IPS DF 4.7 (cell line): ENCODE data around the gene GABRR3.
A peak's percentile ranks its signal among the peaks of the same experiment; 100 is the strongest.

ENCODE experiments used
- DNase-seq: peaks from one replicate; pipeline ENCODE4 v3.0.0-alpha.2; 2013; ENCODE audit warnings: low spot score; ENCODE audit errors: extremely low read depth

Gene GABRR3

DNA sequence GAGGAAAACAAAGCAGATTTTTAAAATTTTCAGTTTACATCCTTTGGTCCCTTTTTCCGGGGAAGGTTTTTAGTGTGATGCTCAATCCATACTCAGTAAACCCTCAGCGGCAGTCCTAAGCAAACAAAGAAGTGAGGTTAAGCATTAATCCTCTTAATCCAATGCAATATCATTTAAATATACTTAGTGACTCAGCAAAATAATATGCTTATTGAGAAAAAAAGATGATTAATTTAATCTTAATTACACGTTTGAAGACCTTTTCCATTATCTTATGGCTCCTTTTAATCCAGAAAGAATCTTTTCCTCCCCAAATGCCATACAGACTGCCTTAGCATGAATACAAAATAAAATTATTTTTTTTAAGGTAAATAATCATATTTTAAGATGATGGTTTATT is at the start of gene GABRR3:
Gene GABRR3, minus strand, starts transcription at position 108 of the 400 bp plus-strand sequence. CDS start 328 bp downstream, outside the sequence.
- DNase-seq = no peak

DNA sequence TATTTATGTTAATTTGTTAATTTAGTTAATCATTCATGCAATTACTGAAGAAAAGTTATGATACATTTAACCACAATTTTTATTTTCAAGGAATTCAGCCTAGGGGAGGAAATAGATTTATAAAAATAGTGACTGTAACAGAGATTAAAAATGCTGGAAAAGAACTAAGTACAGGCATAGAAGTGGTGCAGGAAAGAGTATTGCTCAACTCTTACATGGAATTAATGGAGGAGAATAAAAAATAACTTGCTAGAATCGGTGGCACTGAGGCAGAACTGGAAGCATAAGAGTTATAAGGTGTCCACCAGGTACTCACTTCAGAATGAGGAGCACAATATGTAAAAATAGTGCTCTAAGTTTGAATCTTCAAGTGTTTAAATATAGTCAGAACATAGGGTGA is 38.4 kb upstream of the GABRR3 start:
- DNase-seq = no peak

DNA sequence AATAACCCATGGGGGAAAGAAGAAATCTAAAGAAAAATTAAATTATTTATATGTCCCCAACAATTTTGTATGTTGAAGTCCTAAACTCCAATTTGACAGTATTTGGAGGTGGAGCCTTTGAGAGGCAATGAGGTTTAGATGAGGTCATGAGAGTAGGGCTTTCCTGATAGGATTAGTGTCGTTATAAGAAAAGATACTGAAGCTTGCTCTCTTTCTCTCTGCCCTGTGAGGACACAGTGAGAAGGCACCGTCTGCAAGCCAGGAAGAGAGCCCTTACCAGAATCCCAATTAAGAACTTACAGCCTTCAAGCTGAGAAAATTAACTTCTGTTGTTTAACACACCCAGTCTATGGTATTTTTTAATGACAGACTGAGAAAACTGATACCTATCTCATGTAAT is 35.7 kb upstream of the GABRR3 start:
- no peak for DNase-seq

DNA sequence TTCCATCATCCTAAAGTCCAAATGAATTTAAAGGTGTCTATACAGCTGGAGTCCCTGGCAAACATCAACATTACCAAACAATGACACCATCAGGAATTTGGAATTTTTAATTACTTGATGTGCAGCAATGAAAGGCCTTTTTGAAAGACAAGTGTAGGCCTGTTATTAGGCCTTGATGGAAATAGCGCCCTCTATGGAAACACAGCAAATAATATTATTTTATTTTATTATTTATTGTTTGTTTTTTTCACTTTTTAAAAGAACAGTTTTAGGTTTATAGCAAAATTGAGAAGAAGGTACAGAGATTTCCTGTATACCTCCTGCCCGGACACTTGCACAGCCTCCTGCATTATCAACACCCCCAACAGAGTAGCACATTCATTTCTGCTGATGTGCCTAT is 33.7 kb upstream of the GABRR3 start:
- no peak for DNase-seq

DNA sequence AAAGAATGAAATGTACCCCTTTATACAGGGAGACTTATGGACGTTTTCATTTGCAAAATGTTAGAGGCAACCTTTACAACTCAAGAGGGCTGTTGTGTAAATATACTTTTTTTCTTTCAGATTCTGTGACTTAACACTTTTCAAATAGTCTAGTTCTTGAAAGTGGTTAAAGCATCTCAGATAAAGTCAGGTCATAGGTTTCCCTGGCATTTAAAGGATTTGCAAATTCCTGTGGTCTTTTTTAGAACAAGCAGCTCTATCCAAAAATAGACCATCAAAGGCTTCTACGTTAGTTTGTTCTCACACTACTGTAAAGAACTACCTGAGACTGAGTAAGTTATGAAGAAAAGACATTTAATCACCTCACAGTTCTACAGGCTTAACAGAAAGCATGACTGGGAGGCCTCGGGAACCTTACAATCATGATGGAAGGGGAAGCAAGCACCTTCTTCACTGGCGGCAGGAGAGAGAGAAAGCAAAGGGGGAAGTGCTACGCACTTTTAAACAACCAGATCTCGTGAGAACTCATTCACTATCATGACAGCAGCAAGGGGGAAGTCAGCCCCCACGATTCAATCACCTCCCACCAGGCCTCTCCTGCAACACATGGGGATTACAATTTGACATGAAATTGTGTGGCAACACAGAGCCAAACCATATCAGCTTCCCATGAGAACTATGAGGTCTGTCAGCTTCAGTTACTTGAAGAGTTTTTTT is 23.3 kb upstream of the GABRR3 start:
- no peak for DNase-seq

DNA sequence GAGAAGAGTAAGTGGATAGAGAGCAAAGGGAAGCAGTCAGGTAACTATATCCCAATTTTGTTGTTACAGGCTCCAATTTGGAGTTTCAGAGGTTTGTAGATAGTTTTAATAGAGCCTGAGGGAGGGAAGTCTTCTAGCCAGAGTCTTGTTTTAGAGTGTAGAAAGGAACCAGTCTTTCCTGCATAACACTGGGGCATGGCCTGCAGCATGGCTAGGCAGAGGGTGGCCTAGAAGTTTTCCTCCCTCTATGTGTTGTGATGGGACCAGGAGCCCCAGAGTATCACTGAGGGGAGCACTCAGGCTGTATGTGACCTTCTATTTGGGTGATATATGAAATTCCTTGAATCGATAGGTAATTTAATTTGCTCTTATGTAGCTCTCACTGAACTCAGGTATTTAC is 22.5 kb upstream of the GABRR3 start:
- DNase-seq = no peak

DNA sequence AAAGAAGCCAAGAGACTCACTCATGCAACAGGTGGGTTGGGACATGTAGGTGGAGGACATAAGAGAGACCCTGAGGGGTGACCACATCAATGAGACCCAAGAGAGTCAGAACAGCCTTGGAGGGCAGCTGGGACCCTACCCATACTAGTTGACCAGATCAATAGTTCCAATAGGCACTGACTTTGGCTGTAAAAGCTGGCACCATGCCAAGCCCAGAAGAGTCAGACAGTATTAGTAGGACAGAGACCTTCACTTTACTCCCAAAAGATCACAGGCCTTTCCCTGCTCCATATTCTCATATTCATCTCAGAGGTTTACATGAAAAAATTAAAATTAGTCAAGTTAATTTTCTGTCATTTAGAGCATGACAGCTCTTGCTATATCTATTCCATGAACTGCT is 20.9 kb upstream of the GABRR3 start:
- DNase-seq = no peak

DNA sequence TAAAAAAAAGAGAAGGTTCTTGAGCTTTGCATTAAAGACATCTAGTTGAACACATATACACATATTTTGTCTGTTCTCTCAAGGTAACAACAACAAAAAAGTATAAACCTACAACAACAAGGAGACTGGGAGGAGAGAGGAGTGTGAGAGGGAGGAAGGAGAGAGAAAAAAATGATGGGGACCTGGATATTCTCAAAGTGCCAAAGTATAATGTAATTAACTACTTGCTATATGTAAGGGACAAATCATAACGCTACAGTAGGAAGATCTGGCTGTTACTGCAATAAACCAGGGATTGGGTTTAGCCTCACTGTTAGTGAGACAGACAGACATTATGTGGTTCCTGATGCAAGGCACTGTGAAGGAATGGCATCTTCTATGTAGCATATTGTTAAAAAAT is 14.2 kb upstream of the GABRR3 start:
- no peak for DNase-seq

DNA sequence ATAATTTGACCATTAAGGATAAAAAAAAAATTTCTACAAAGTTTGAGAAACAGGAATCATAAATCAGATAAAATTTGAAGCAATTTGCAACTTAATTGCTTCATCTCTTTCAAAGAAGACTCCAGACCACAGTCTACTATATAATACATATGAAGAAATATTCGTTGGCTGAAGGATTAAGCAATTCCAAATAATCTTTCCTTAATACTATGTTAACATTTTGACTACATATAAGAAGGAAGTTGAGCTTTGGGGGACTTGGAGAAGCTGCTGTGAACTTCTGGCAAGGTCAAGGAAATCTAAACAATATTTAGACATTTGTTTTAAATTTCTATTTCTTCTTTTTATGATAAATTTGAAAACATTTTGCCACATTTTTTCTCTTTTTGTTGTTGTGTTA is 13.5 kb upstream of the GABRR3 start:
- no peak for DNase-seq

DNA sequence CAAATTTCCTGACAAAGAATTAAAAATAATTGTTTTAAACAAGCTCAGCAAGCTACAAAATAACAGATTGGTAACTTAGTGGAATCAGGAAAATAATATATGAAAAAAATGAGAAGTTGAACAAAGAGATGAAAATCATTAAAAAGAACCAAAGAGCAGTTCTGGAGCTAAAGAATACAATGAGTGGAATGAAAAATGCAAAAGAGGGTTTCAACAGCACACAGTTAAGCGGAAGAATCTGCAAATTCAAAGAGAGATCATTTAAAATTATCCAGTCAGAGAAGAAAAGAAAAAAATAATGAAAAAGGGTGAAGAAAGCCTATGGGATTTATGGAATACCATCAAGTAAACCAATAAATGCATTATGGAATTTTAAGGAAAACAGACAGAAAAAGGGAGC is 6.2 kb upstream of the GABRR3 start:
- no peak for DNase-seq

DNA sequence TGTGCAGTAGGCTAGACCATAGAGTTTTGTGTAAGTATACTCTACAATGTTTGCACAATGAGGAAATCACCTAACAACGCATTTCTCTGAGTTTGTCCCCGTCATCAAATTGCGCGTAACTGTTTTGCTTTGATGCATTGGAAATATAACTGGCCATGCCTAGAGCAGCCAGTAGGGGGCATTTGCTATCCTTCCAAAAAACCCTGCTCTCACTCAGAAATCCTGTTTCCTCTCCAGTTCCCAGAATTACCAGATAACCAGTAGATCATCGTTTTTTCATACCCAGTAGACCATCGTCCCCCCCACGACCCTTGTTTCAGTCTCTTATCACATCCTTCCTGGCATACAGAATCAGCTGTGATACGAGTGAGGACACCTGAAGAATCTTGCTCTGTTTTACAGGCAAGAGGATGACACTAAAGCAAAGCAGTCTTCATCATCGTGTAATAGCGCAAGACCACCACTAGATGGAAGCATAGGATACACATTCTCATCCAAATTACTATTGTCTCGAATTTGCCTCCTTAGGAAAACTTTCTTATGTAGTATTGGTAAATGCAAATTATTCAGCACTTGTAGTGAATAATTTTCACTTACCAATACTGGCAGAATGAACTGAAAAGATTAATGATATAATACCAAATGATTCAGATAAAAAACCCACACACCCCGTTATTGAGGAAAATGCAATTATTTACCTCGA is 4.4 kb upstream of the GABRR3 start:
- DNase-seq = peak; percentile 88

DNA sequence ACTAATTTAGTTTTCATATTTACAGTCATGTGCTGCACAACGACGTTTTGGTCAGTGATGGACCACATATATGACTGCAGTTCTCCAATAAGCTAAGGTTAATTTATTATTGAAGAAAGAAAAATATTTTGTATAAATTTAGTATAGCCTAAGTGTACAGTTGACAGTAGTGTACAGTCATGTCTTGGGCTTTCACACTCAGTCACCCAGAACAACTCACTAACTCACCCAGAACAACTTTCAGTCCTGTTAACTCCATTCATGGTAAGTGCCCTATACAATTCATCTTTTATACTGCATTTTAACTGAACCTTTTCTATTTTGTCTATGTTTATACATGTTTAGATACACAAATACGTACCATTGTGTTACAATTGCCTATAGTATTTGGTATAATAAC is 3.8 kb upstream of the GABRR3 start:
- DNase-seq = no peak

DNA sequence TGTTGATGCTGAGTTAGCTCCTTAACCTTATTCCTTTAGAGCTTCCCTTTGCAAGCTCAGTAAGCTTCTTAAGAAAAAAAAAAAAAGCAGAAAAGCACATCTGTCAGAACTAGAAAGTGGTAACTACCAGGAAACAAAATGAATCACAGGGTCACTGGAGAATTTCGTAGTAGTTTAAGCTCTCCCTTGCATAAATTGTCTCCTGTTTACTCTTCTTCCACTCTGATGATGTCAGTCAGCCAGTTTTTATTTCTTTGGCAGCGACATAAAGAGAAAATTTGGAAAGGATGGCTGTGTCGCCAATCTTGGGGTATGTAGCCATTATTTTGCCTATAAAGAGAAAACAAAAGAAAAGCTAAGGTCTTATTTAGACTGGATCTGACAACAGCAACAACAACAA is 3.2 kb upstream of the GABRR3 start:
- DNase-seq = no peak

DNA sequence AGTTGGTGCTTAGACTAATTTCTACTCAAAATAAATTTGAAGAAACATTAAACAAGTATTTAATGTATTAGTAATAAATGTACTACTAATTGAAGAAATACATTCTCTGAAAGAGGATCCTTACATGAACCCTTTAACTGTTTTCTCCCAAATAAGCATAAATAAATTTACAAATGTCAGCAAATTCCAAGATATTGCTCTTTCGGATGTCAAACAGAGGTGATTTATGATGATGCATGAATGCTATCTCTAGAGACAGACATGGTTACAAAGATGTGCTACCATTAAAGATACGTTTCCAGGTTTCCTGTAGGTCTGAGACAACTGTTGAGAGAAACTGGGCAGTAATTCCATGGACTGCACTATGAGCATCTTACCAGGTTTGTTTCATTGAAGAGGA is 629 bp downstream of the GABRR3 start:
- DNase-seq = no peak

DNA sequence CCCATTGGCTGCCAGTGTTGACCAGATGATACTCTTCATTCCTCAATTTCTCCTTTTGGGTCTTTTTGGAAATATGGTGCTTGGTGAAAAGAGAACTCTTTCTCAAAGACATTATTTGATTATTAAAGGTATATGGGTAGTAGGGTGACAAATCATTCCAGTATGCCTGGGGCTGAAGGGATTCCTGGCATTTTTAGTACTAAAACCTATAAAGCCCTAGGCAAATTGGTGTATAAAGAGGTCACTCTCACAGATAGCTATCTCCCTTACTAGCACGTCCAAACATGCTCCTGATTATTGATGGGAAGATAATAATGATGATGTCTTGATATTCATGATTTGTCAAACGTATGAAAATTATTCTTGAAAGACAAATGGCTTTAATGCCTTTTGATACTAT is 1.1 kb downstream of the GABRR3 start:
- no peak for DNase-seq

DNA sequence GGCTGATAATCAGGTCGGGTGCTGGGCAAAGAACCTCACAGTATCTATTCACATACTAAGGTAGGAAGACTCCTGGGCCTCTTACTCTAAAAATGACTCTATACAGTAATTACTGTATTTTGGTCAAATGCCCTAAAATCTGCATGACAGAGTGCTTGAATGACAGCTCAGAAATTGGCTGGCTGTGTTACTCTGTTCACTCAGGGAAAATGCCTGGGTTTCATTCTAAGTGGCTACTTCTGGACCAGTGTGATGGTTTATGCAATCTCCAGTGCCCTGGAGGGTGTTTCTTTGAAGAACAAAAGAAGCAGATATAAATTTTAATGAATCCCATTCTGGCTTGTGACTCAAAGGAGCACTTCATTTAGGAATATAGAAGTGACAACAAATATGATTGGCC is 2.2 kb downstream of the GABRR3 start:
- DNase-seq = no peak

DNA sequence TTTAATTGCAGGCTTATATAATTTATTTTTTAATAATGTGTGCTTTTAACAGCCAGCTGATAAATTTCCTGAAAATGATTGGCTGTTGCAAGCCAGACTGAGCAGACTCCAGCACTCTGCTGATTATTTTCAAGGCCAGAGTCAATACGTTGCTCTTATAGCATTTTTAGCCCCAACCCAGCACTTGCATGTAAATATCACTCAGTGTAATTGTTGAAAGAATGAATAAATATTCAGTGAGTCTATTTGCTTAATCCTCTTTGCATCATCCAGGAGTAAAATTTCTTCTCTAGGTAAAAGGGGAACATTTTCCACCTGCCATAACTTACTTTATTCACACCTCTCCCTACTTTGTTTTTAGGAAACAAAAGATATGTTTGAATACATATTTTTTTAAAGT is 2.9 kb downstream of the GABRR3 start:
- DNase-seq = no peak

DNA sequence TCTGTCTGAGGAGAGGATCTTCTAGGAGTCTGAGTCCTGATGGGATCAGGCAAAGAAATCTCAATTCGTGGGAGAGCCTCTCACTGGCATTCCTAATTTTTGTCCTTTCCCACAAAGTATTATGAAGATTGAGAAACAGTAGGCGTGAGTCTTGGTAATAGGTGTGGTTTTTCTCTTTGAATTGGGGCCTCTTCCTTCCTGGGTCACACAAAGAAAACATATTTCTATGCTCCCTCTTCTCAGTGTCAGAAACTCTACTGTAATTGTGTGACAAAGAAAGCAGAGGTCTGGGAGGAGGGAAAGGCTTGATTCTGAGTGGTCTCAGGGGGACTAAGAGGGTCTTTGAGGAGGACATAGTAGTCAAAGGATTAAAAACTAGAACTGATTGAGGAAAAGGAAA is 6.0 kb downstream of the GABRR3 start:
- no peak for DNase-seq

DNA sequence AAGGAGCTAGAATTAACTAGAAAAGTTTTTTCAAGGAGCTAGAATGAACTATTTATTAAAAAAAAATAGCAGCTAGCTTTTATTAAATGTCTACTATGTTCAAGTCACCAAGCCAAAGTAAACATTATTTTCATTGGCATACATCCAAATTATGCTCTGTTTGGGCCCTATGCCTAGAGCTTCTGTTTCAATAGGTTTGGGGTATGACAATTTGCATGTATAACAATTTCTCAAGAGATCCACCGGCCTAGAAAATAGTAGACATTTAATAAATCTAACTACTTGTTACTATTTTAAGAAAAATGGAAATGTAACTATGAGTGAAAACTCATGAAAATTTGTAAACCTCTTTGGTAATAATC is 8.0 kb downstream of the GABRR3 start:
- no peak for DNase-seq

DNA sequence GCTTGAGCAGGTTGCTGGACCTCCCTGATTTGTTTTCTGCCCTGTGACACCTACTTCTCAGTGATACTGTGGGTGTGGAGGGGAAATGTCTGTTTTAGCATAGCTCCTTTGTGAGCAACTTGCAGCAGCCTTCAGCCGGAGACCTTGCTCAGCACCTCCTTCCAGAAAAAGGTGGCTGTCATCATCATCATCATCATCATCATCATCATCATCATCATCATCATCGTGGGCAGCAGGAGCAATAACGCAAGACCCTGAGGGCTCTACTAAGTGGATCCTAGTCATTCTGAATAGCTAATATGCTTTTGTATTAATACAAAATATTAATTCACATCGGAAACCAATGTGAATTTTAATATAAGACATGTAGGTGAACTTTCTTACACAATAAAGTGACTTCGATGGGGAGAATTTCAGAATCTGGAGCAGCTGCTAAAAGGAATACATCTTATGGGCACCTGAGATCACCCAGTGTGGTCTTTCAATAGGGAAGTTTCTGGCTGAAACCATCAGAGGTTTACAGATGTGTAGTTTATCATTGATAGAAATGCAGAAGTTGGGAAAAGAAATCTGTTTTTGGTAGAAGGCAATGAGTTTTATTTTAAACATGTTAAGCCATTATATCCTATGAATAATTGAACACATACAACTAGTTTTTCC is 8.6 kb downstream of the GABRR3 start:
- DNase-seq = no peak

DNA sequence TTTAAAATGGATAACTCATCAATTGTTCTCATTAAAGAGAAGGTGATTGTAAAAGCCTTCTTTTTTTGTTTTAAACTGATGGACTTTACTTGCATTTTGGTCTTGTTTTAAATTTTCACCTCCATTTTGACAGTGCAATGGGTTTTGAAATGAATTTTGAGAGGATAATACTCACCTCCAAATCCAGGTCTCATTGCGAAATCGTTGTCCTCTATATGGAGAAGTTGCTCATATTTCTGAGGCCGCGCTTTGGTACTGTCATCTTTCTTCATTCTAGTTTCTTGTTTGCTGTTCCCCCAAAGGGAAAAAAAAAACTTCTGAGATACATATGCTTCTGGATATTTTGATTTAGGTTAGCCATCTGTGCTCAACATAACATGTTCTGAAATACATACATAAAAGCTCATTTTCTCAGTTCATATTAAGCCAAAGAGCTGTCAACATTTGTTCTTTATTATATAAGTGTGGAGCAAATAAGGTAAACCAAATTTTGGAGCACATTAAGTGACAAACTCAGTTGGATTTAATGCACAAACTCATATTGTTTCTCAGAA is 9.6 kb downstream of the GABRR3 start:
- DNase-seq = no peak

DNA sequence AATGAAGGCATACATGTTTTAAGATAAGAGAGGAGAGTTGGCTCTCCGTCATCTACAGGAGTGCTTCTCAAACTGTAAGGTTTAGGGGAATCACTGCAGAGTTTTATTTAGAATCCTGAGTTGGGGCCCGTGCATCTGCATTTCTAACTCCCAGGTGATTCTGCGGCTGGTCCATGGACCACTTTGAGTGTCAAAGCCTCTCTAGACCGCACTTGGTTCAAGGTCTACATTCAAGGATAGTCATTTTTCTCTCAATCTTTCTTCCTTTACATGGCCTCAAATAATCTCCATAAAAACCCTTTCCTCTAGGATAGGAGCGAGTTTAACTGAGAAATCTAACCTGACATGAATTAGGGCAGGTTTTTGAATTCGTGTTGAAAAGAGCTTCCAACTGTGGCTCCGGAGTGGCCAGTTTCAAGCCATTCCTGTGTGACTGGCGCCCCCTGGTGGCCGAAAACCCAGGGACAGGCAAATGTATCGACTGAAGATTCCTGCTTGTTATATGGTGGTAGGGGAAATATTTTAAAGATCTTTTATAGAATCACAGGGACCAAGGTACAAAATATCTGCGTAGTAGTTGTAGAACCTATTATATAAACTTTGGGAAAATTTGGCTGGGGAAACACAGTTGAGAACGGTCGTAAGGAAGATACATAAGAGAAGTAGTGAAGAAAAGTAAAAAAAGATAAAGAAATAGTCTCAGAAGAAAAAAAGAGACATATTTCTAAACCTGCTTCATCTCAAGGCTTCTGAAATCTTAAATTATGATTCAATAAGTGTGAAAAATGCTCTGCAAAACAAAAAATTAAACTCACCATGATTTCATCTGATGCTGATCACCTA is 11.9 kb downstream of the GABRR3 start:
- DNase-seq = peak; percentile 25
